ENCODE measurements around the gene TENT4B. TPM values are rescaled to one million over a fixed set of nuclear protein-coding genes. Genes with fewer than 3 reads are reported as not detected.

Gene TENT4B
- total and polyA plus RNA-seq, 5 donors from 2014 or later = 3.5 to 19.7 (median 3.6) TPM

DNA sequence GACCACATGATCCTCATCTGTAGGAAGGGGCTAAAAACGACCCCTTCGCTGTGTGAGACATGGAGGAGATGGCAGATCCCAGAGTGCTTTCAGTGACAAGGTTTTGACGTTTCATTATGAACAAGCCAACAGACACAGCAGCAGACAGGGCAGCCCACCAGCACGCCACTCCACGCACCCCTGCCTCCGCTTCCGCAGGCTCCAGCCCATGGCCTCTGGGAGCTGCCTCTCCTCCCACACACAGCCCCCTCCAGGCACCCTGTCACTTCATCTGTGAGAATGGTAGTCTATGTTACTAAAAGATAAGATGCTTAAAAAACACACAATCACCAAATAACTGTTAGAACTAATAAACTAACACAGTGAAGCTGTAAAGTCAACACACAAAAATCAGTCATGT is 101.0 kb downstream of the TENT4B start:
- peak overlapping the region in 1 of 3 donors; percentile 81 for H3K27ac Mint-ChIP-seq
- no peak overlapping the region for H3K4me3 Mint-ChIP-seq

DNA sequence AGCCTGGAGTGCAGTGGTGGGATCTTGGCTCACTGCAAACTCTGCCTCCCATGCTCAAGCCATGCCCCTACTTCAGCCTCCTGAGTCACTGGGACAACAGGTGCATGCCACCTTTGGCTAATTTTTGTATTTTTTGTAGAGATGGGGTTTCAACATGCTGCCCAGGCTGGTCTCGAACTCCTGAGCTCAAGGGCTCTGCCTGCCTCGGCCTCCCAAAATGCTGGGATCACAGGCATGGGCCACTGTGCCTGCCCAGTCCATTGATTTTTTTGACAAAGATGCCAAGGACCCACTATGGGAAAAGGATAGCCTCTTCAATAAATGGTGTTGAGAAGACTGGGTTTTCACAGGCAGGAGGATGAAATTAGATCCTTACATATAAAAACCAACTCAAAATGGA is 102.4 kb downstream of the TENT4B start:
- no peaks in the 10 kb centered on the region for H3K4me1 ChIP-seq (ENCODE audit: control insufficient read depth, insufficient read depth, low read length, poor library complexity, severe bottlenecking)

More for the DNA sequence above, 101.0 kb downstream of the TENT4B start:
- peaks cover 18% of the 10 kb centered on the region for H3K27me3 Mint-ChIP-seq
- Histone ChIP-seq H3K9me3 (ENCODE audit: control insufficient read depth in 2 of 2, low read length in 2 of 2) (no peaks in the 10 kb centered on the region), H3K27me3 (ENCODE audit: control insufficient read depth, insufficient read depth, low read length) (peaks cover 4% of the 10 kb centered on the region), H3K27ac (ENCODE audit: insufficient read depth, low read length, poor library complexity, severe bottlenecking) (no peak overlapping the region), H3K4me3 (ENCODE audit: low read depth, low read length) (no peak overlapping the region), H3K36me3 (ENCODE audit: control insufficient read depth, insufficient read depth, low read length) (no peaks in the 10 kb centered on the region), H3K4me1 (ENCODE audit: control insufficient read depth, insufficient read depth, low read length, poor library complexity, severe bottlenecking) (no peaks in the 10 kb centered on the region)
- no peaks in the 10 kb centered on the region for H3K4me1 Mint-ChIP-seq
- peaks cover 0 to under 1% (median 0%) of the 10 kb centered on the region in 7 donors for H3K9me3 Mint-ChIP-seq
- ATAC-seq (ENCODE audit: low read depth in 2 of 2) (no peak), DNase-seq (no peak)
- no peaks in the 10 kb centered on the region for H3K36me3 Mint-ChIP-seq

GRCh38 chr16:50256604-50257003 is 103.5 kb downstream of the TENT4B start:
- no peak overlapping the region for H3K4me3 ChIP-seq (ENCODE audit: low read depth, low read length)
- Mint-ChIP-seq H3K4me3 (no peak overlapping the region), H3K4me1 (peaks cover 0 to 3% (median 0%) of the 10 kb centered on the region in 4 donors), H3K9me3 (peaks cover 0 to 3% (median 0%) of the 10 kb centered on the region in 7 donors), H3K27ac (no peak overlapping the region), H3K36me3 (no peaks in the 10 kb centered on the region), H3K27me3 (peaks cover 18% of the 10 kb centered on the region)
- no peaks in the 10 kb centered on the region for H3K9me3 ChIP-seq (ENCODE audit: control insufficient read depth in 2 of 2, low read length in 2 of 2)
- peaks cover 4% of the 10 kb centered on the region for H3K27me3 ChIP-seq (ENCODE audit: control insufficient read depth, insufficient read depth, low read length)
- ATAC-seq (ENCODE audit: low read depth in 2 of 2) (no peak), DNase-seq (no peak)
- H3K4me1 ChIP-seq (ENCODE audit: control insufficient read depth, insufficient read depth, low read length, poor library complexity, severe bottlenecking) = no peaks in the 10 kb centered on the region
- no peaks in the 10 kb centered on the region for H3K36me3 ChIP-seq (ENCODE audit: control insufficient read depth, insufficient read depth, low read length)
- no peak overlapping the region for H3K27ac ChIP-seq (ENCODE audit: insufficient read depth, low read length, poor library complexity, severe bottlenecking)

More for the DNA sequence above, 102.4 kb downstream of the TENT4B start:
- no peak overlapping the region for H3K4me3 ChIP-seq (ENCODE audit: low read depth, low read length)
- peaks cover 18% of the 10 kb centered on the region for H3K27me3 Mint-ChIP-seq
- H3K4me3 Mint-ChIP-seq = no peak overlapping the region
- H3K36me3 ChIP-seq (ENCODE audit: control insufficient read depth, insufficient read depth, low read length) = no peaks in the 10 kb centered on the region
- H3K36me3 Mint-ChIP-seq = no peaks in the 10 kb centered on the region
- no peaks in the 10 kb centered on the region for H3K9me3 ChIP-seq (ENCODE audit: control insufficient read depth in 2 of 2, low read length in 2 of 2)
- H3K4me1 Mint-ChIP-seq = peaks cover 0 to 3% (median 0%) of the 10 kb centered on the region in 4 donors
- no peak for ATAC-seq (ENCODE audit: low read depth in 2 of 2)
- H3K27ac ChIP-seq (ENCODE audit: insufficient read depth, low read length, poor library complexity, severe bottlenecking) = no peak overlapping the region
- H3K27ac Mint-ChIP-seq = no peak overlapping the region
- no peak for DNase-seq
- peaks cover 4% of the 10 kb centered on the region for H3K27me3 ChIP-seq (ENCODE audit: control insufficient read depth, insufficient read depth, low read length)
- peaks cover 0 to 3% (median 0%) of the 10 kb centered on the region in 7 donors for H3K9me3 Mint-ChIP-seq

DNA sequence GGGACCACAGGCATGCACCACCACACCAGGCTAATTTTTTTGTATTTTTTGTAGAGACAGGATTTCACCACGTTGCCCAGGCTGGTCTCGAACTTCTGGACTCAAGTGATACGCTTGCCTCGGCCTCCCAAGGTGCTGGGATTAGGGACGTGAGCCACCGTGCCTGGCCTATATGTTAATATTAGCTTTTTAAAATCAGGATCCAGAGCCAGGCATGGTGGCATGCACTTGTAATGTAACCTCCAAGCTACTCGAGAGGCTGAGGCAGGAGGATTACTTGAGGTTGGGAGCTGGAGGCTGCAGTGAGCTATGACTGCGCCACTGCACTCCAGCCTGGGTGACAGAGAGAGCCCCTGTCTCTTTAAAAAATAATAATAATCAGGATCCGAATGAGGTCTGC is 104.8 kb downstream of the TENT4B start:
- Mint-ChIP-seq H3K27me3 (peaks cover 14% of the 10 kb centered on the region), H3K36me3 (no peaks in the 10 kb centered on the region), H3K4me3 (no peak overlapping the region), H3K9me3 (peaks cover 0 to 3% (median 0%) of the 10 kb centered on the region in 7 donors), H3K4me1 (peaks cover 0 to 3% (median 0%) of the 10 kb centered on the region in 4 donors), H3K27ac (no peak overlapping the region)
- Histone ChIP-seq H3K27me3 (ENCODE audit: control insufficient read depth, insufficient read depth, low read length) (peaks cover 4% of the 10 kb centered on the region), H3K4me1 (ENCODE audit: control insufficient read depth, insufficient read depth, low read length, poor library complexity, severe bottlenecking) (no peaks in the 10 kb centered on the region), H3K36me3 (ENCODE audit: control insufficient read depth, insufficient read depth, low read length) (no peaks in the 10 kb centered on the region), H3K9me3 (ENCODE audit: control insufficient read depth in 2 of 2, low read length in 2 of 2) (no peaks in the 10 kb centered on the region), H3K27ac (ENCODE audit: insufficient read depth, low read length, poor library complexity, severe bottlenecking) (no peak overlapping the region), H3K4me3 (ENCODE audit: low read depth, low read length) (no peak overlapping the region)
- DNase-seq (no peak), ATAC-seq (ENCODE audit: low read depth in 2 of 2) (no peak)

DNA sequence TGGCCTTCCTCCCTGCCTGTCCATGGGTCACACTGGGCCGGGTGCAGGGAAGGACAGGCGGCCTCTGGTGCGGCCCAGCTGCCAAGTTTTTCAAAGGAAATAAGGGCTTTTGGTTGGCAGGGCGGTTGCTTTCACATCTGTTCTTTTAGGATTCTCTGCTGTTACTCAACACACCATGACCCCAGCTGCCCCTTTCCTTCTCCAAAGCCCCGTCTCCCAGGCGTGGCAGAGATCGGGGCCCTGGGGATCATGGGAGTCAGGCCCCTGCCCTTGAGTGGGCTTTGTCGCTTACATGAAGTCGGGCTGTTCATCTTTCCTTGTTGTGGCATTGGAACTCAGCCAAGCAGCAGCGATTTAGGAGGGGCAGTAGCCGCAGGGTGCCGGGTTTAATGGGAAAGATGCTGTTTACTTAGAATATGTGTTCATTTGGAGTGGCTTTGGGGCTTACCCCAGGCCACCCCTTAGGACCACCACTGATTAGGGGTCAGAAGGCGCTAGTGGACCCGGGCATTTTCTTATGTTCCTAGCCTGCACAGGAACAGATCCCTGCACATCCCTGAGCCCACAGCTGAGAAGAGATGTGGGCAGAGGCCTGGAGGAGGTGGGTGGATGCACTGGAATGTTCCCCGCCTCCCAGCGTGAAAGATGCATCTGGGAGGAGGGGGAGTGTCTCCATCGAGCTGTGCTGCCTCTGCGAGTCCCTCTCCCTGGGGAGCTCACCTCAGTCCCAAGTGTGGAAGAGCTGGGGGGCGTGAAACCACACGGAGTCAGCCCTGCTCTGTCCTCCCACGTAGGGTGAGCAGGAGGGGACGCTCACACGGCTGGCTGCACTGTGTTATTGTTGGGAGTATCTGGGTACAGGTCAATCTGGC is 106.5 kb downstream of the TENT4B start:
- H3K27ac ChIP-seq (ENCODE audit: insufficient read depth, low read length, poor library complexity, severe bottlenecking) = no peak overlapping the region
- DNase-seq = no peak
- H3K4me3 ChIP-seq (ENCODE audit: low read depth, low read length) = no peak overlapping the region
- peaks cover 4% of the 10 kb centered on the region for H3K4me1 ChIP-seq (ENCODE audit: control insufficient read depth, insufficient read depth, low read length, poor library complexity, severe bottlenecking)
- H3K27ac Mint-ChIP-seq = peak overlapping the region in 1 of 3 donors; percentile 51
- no peaks in the 10 kb centered on the region for H3K9me3 ChIP-seq (ENCODE audit: control insufficient read depth in 2 of 2, low read length in 2 of 2)
- no peak overlapping the region for H3K4me3 Mint-ChIP-seq
- H3K27me3 Mint-ChIP-seq = peaks cover 5% of the 10 kb centered on the region
- H3K27me3 ChIP-seq (ENCODE audit: control insufficient read depth, insufficient read depth, low read length) = peaks cover 4% of the 10 kb centered on the region
- peaks cover 0 to 3% (median 0%) of the 10 kb centered on the region in 7 donors for H3K9me3 Mint-ChIP-seq
- no peaks in the 10 kb centered on the region for H3K36me3 ChIP-seq (ENCODE audit: control insufficient read depth, insufficient read depth, low read length)
- no peaks in the 10 kb centered on the region for H3K36me3 Mint-ChIP-seq
- peaks cover 5 to 12% (median 6%) of the 10 kb centered on the region in 4 donors for H3K4me1 Mint-ChIP-seq
- ATAC-seq (ENCODE audit: low read depth in 2 of 2) = no peak

GRCh38 chr16:50260206-50261159 is 107.4 kb downstream of the TENT4B start:
- DNase-seq (no peak), ATAC-seq (ENCODE audit: low read depth in 2 of 2) (no peak)
- Mint-ChIP-seq H3K9me3 (peaks cover 0 to 3% (median 0%) of the 10 kb centered on the region in 7 donors), H3K4me3 (peak overlapping the region in 1 of 4 donors; percentile 52), H3K27me3 (peaks cover 5% of the 10 kb centered on the region), H3K36me3 (no peaks in the 10 kb centered on the region), H3K27ac (no peak overlapping the region), H3K4me1 (peaks cover 12 to 20% (median 14%) of the 10 kb centered on the region in 4 donors)
- no peak overlapping the region for H3K27ac ChIP-seq (ENCODE audit: insufficient read depth, low read length, poor library complexity, severe bottlenecking)
- H3K36me3 ChIP-seq (ENCODE audit: control insufficient read depth, insufficient read depth, low read length) = no peaks in the 10 kb centered on the region
- H3K9me3 ChIP-seq (ENCODE audit: control insufficient read depth in 2 of 2, low read length in 2 of 2) = no peaks in the 10 kb centered on the region
- peaks cover 4% of the 10 kb centered on the region for H3K27me3 ChIP-seq (ENCODE audit: control insufficient read depth, insufficient read depth, low read length)
- H3K4me3 ChIP-seq (ENCODE audit: low read depth, low read length) = no peak overlapping the region
- peaks cover 10% of the 10 kb centered on the region for H3K4me1 ChIP-seq (ENCODE audit: control insufficient read depth, insufficient read depth, low read length, poor library complexity, severe bottlenecking)

DNA sequence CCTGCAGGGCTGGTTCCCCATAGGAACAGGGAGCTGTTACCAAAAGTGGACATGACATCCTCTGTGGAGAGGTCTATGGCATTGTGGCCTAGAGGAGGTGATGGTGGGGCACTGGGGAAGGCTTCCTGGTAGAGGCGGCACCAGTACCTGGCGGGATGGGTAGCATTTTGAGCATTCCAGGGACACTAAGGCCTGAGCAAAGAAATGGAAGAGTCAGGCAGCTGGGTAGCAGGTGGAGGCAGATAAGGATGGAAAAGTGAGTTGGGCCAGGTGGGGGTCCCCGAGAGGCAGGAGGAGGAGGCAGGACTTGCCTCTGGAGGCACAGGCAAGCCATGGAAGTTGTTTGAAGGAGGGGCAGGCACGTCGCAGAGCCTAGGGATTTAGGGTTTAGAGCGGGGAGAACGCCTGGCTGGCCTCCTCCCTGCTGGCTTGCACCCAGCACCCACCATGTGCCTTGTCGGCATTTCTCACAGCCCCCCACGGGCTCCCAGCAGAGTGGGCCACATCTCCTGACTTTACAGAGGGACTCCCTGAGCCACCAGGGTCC is 108.1 kb downstream of the TENT4B start:
- no peak for DNase-seq
- Mint-ChIP-seq H3K27me3 (no peaks in the 10 kb centered on the region), H3K9me3 (peaks cover 0 to 3% (median 0%) of the 10 kb centered on the region in 7 donors), H3K27ac (no peak overlapping the region), H3K4me3 (no peak overlapping the region), H3K4me1 (peaks cover 12 to 27% (median 15%) of the 10 kb centered on the region in 4 donors), H3K36me3 (no peaks in the 10 kb centered on the region)
- Histone ChIP-seq H3K4me1 (ENCODE audit: control insufficient read depth, insufficient read depth, low read length, poor library complexity, severe bottlenecking) (peaks cover 18% of the 10 kb centered on the region), H3K27ac (ENCODE audit: insufficient read depth, low read length, poor library complexity, severe bottlenecking) (no peak overlapping the region), H3K9me3 (ENCODE audit: control insufficient read depth in 2 of 2, low read length in 2 of 2) (no peaks in the 10 kb centered on the region), H3K4me3 (ENCODE audit: low read depth, low read length) (no peak overlapping the region), H3K27me3 (ENCODE audit: control insufficient read depth, insufficient read depth, low read length) (peaks cover 4% of the 10 kb centered on the region), H3K36me3 (ENCODE audit: control insufficient read depth, insufficient read depth, low read length) (no peaks in the 10 kb centered on the region)
- ATAC-seq (ENCODE audit: low read depth in 2 of 2) = no peak
